Chondrocyte (in vitro differentiated cells): Measurements from ENCODE around the gene FAM53A. TPM values are rescaled to one million over a fixed set of nuclear protein-coding genes. Genes with fewer than 3 reads are reported as not detected.

Experiments
- DNase-seq: peaks from one replicate; pipeline ENCODE4 v3.0.0; 2021; ENCODE audit warnings: mixed read lengths, low spot score
- H3K27ac Mint-ChIP-seq: one replicate; pipeline ENCODE4 v1.8.0; 2021; ENCODE audit warnings: mild to moderate bottlenecking, moderate library complexity, mixed read lengths; ENCODE audit not compliant: unreplicated experiment
- H3K27me3 Mint-ChIP-seq: 2 replicates; pipeline ENCODE4 v1.8.0; 2021; ENCODE audit warnings: low read depth, mixed read lengths
- H3K36me3 Mint-ChIP-seq: 2 replicates; pipeline ENCODE4 v1.8.0; 2021; ENCODE audit warnings: low read depth, mixed read lengths
- H3K4me1 Mint-ChIP-seq: 2 replicates; pipeline ENCODE4 v1.8.0; 2021; ENCODE audit warnings: low read depth, mild to moderate bottlenecking, mixed read lengths
- H3K4me3 Mint-ChIP-seq: one replicate; pipeline ENCODE4 v1.8.0; 2021; ENCODE audit warnings: mild to moderate bottlenecking, moderate library complexity, mixed read lengths; ENCODE audit not compliant: unreplicated experiment
- H3K9me3 Mint-ChIP-seq: 2 replicates; pipeline ENCODE4 v1.8.0; 2021; ENCODE audit warnings: low read depth, mixed read lengths
- total RNA-seq: library from RNA; stranded (reverse); gene quantifications from 3 replicates; pipeline ENCODE4 v1.2.1, GENCODE V29; 2021
- TF ChIP-seq, protein P1 (sequence below): fragments of 200-600 bp; sonication (generic); IDR thresholded peaks from 2 replicates; pipeline ENCODE4 v1.5.0; 2021; ENCODE audit warnings: antibody characterized with exemption, mild to moderate bottlenecking, moderate library complexity

The FAM53A gene
- total RNA-seq, 1 donor from 2014 or later: 6.9 TPM

GRCh38 chr4:1658146-1658545 lies 26.0 kb downstream of the FAM53A start:
- Mint-ChIP-seq H3K27me3 (no peaks in the 10 kb centered on the region), H3K9me3 (no peaks in the 10 kb centered on the region), H3K4me1 (no peaks in the 10 kb centered on the region), H3K27ac (no peak overlapping the region), H3K36me3 (peaks cover 6% of the 10 kb centered on the region), H3K4me3 (no peak overlapping the region)
- TF ChIP-seq, protein P1, sequence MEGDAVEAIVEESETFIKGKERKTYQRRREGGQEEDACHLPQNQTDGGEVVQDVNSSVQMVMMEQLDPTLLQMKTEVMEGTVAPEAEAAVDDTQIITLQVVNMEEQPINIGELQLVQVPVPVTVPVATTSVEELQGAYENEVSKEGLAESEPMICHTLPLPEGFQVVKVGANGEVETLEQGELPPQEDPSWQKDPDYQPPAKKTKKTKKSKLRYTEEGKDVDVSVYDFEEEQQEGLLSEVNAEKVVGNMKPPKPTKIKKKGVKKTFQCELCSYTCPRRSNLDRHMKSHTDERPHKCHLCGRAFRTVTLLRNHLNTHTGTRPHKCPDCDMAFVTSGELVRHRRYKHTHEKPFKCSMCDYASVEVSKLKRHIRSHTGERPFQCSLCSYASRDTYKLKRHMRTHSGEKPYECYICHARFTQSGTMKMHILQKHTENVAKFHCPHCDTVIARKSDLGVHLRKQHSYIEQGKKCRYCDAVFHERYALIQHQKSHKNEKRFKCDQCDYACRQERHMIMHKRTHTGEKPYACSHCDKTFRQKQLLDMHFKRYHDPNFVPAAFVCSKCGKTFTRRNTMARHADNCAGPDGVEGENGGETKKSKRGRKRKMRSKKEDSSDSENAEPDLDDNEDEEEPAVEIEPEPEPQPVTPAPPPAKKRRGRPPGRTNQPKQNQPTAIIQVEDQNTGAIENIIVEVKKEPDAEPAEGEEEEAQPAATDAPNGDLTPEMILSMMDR: no peak
- DNase-seq: no peak

DNA sequence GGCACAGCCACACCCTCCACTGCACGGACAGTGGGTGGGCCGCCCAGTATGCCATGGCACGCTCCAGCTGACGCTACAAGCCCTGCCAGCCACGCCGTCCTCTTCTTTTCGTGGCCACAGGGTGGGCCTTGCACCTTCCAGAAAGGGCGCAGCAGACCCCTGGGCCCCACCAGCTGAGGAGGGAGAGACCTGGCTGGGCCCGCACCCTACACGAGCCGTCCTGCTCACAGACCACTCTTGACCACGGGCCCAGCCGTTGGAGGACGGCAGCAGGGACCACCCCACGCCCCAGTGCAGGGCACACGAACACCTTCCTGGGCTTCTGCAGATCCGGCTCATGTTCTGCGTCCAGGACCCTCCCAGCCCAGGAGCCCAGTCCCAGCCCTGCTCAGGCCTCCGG lies 27.1 kb downstream of the FAM53A start:
- Mint-ChIP-seq H3K27ac (no peak overlapping the region), H3K36me3 (peaks cover 6% of the 10 kb centered on the region), H3K4me3 (no peak overlapping the region), H3K9me3 (no peaks in the 10 kb centered on the region), H3K27me3 (no peaks in the 10 kb centered on the region), H3K4me1 (no peaks in the 10 kb centered on the region)
- no peak for DNase-seq
- TF ChIP-seq, protein P1: no peak

GRCh38 chr4:1656132-1656531 lies 28.0 kb downstream of the FAM53A start:
- no peak overlapping the region for H3K4me3 Mint-ChIP-seq
- DNase-seq: no peak
- H3K27ac Mint-ChIP-seq: no peak overlapping the region
- TF ChIP-seq, protein P1: no peak
- H3K36me3 Mint-ChIP-seq: peaks cover 4% of the 10 kb centered on the region
- H3K9me3 Mint-ChIP-seq: no peaks in the 10 kb centered on the region
- no peaks in the 10 kb centered on the region for H3K4me1 Mint-ChIP-seq
- H3K27me3 Mint-ChIP-seq: no peaks in the 10 kb centered on the region

- peaks cover 3% of the 10 kb centered on the region for H3K36me3 Mint-ChIP-seq
- no peak overlapping the region for H3K27ac Mint-ChIP-seq
- DNase-seq: no peak
These were observed 28.4 kb downstream of the FAM53A start for GRCh38 chr4:1655676-1656075.

GRCh38 chr4:1655081-1655480 lies 29.0 kb downstream of the FAM53A start:
- H3K27me3 Mint-ChIP-seq: no peaks in the 10 kb centered on the region
- H3K4me1 Mint-ChIP-seq: no peaks in the 10 kb centered on the region
- no peak overlapping the region for H3K4me3 Mint-ChIP-seq
- TF ChIP-seq, protein P1: no peak
- DNase-seq: peak; percentile 95
- peaks cover 5% of the 10 kb centered on the region for H3K36me3 Mint-ChIP-seq
- H3K27ac Mint-ChIP-seq: no peak overlapping the region
- H3K9me3 Mint-ChIP-seq: no peaks in the 10 kb centered on the region

More at GRCh38 chr4:1655676-1656075, 28.4 kb downstream of the FAM53A start:
- TF ChIP-seq, protein P1: no peak
- no peaks in the 10 kb centered on the region for H3K4me1 Mint-ChIP-seq
- H3K27me3 Mint-ChIP-seq: no peaks in the 10 kb centered on the region
- H3K4me3 Mint-ChIP-seq: no peak overlapping the region
- no peaks in the 10 kb centered on the region for H3K9me3 Mint-ChIP-seq
